ENCODE results near the gene GSTA2. TPM values are rescaled to one million over a fixed set of nuclear protein-coding genes. Genes with fewer than 3 reads are reported as not detected.

The GSTA2 gene
- total RNA-seq, 1 donor from 2014 or later = not detected

GRCh38 chr6:52736145-52736544 lies 27.1 kb downstream of the GSTA2 start:
- H3K27ac Mint-ChIP-seq (ENCODE audit: unreplicated experiment) = no peak overlapping the region
- peaks cover 5% of the 10 kb centered on the region for H3K27me3 Mint-ChIP-seq (ENCODE audit: unreplicated experiment)
- TF ChIP-seq CTCF (IDR thresholded peaks at IDR 0.05; ENCODE audit: unreplicated experiment) = no peak
- DNase-seq (ENCODE audit: low spot score) = no peak
- H3K9me3 Mint-ChIP-seq (ENCODE audit: unreplicated experiment) = no peaks in the 10 kb centered on the region
- no peaks in the 10 kb centered on the region for H3K4me1 Mint-ChIP-seq (ENCODE audit: unreplicated experiment)
- no peak overlapping the region for H3K4me3 Mint-ChIP-seq (ENCODE audit: unreplicated experiment)
- peaks cover 3% of the 10 kb centered on the region for H3K36me3 Mint-ChIP-seq (ENCODE audit: low read depth, unreplicated experiment)

GRCh38 chr6:52735071-52735470 lies 28.2 kb downstream of the GSTA2 start:
- Mint-ChIP-seq H3K4me1 (ENCODE audit: unreplicated experiment) (no peaks in the 10 kb centered on the region), H3K27me3 (ENCODE audit: unreplicated experiment) (peaks cover 5% of the 10 kb centered on the region), H3K4me3 (ENCODE audit: unreplicated experiment) (no peak overlapping the region), H3K27ac (ENCODE audit: unreplicated experiment) (no peak overlapping the region), H3K36me3 (ENCODE audit: low read depth, unreplicated experiment) (no peaks in the 10 kb centered on the region), H3K9me3 (ENCODE audit: unreplicated experiment) (no peaks in the 10 kb centered on the region)
- TF ChIP-seq CTCF (IDR thresholded peaks at IDR 0.05; ENCODE audit: unreplicated experiment) = no peak
- no peak for DNase-seq (ENCODE audit: low spot score)

GRCh38 chr6:52734072-52734471 lies 29.2 kb downstream of the GSTA2 start:
- Mint-ChIP-seq H3K4me1 (ENCODE audit: unreplicated experiment) (no peaks in the 10 kb centered on the region), H3K27ac (ENCODE audit: unreplicated experiment) (no peak overlapping the region)

GRCh38 chr6:52733172-52733571 lies 30.1 kb downstream of the GSTA2 start:
- H3K4me1 Mint-ChIP-seq (ENCODE audit: unreplicated experiment) = no peaks in the 10 kb centered on the region
- no peak for DNase-seq (ENCODE audit: low spot score)
- no peak overlapping the region for H3K27ac Mint-ChIP-seq (ENCODE audit: unreplicated experiment)
- no peaks in the 10 kb centered on the region for H3K36me3 Mint-ChIP-seq (ENCODE audit: low read depth, unreplicated experiment)
- no peaks in the 10 kb centered on the region for H3K9me3 Mint-ChIP-seq (ENCODE audit: unreplicated experiment)
- no peak for TF ChIP-seq CTCF (IDR thresholded peaks at IDR 0.05; ENCODE audit: unreplicated experiment)
- peaks cover 7% of the 10 kb centered on the region for H3K27me3 Mint-ChIP-seq (ENCODE audit: unreplicated experiment)
- H3K4me3 Mint-ChIP-seq (ENCODE audit: unreplicated experiment) = no peak overlapping the region

More at GRCh38 chr6:52734072-52734471, 29.2 kb downstream of the GSTA2 start:
- no peak for DNase-seq (ENCODE audit: low spot score)
- H3K36me3 Mint-ChIP-seq (ENCODE audit: low read depth, unreplicated experiment) = no peaks in the 10 kb centered on the region
- H3K9me3 Mint-ChIP-seq (ENCODE audit: unreplicated experiment) = no peaks in the 10 kb centered on the region
- peaks cover 7% of the 10 kb centered on the region for H3K27me3 Mint-ChIP-seq (ENCODE audit: unreplicated experiment)
- no peak for TF ChIP-seq CTCF (IDR thresholded peaks at IDR 0.05; ENCODE audit: unreplicated experiment)
- no peak overlapping the region for H3K4me3 Mint-ChIP-seq (ENCODE audit: unreplicated experiment)

GRCh38 chr6:52731719-52732118 lies 31.6 kb downstream of the GSTA2 start:
- Mint-ChIP-seq H3K27me3 (ENCODE audit: unreplicated experiment) (peaks cover 7% of the 10 kb centered on the region), H3K4me1 (ENCODE audit: unreplicated experiment) (peaks cover 2% of the 10 kb centered on the region)

More at GRCh38 chr6:52731719-52732118, 31.6 kb downstream of the GSTA2 start:
- no peak for DNase-seq (ENCODE audit: low spot score)
- Mint-ChIP-seq H3K36me3 (ENCODE audit: low read depth, unreplicated experiment) (no peaks in the 10 kb centered on the region), H3K4me3 (ENCODE audit: unreplicated experiment) (no peak overlapping the region), H3K27ac (ENCODE audit: unreplicated experiment) (no peak overlapping the region), H3K9me3 (ENCODE audit: unreplicated experiment) (no peaks in the 10 kb centered on the region)
- TF ChIP-seq CTCF (IDR thresholded peaks at IDR 0.05; ENCODE audit: unreplicated experiment) = no peak
